K562 (cell line): Measurements from ENCODE around the gene CFAP126. TPM values are rescaled to one million over a fixed set of nuclear protein-coding genes. Genes with fewer than 3 reads are reported as not detected.

Experiments
- BDP1 ChIP-seq: IDR thresholded peaks from 3 replicates; pipeline ENCODE4 v1.6.1; 2011; ENCODE audit not compliant: insufficient read length, insufficient read depth
- CLOCK ChIP-seq: fragments of 250-450 bp; sonication (Bioruptor Pico); IDR thresholded peaks from 2 replicates; pipeline ENCODE4 v1.4.0; 2020; ENCODE audit warnings: mild to moderate bottlenecking, moderate library complexity, borderline replicate concordance
- ETV5 ChIP-seq: sonication (generic); formaldehyde crosslinking; IDR thresholded peaks from 2 replicates; pipeline ENCODE4 v1.4.0; 2020; ENCODE audit warnings: low read depth, mild to moderate bottlenecking, missing genetic modification reagents
- FOXA1 ChIP-seq: fragments of 450-650 bp; IDR thresholded peaks from 2 replicates; pipeline ENCODE4 v1.6.1; 2016; ENCODE audit warnings: mild to moderate bottlenecking, borderline replicate concordance
- FOXM1 ChIP-seq, 2 experiments: fragments of 450-650 bp in 1 of 2; sonication (generic) in 1 of 2; formaldehyde crosslinking in 1 of 2; IDR thresholded peaks; 2 replicates each; pipeline versions ENCODE4 v1.6.1 to v1.9.0; 2017 to 2022; ENCODE audit warnings: low read depth in 2 of 2, mild to moderate bottlenecking in 2 of 2, missing genetic modification reagents in 1 of 2, moderate library complexity in 1 of 2
- HES1 ChIP-seq: fragments of 450-650 bp; IDR thresholded peaks from 2 replicates; pipeline ENCODE4 v1.6.1; 2016; ENCODE audit warnings: low read depth, mild to moderate bottlenecking, moderate library complexity
- HNRNPLL ChIP-seq: fragments of 200-400 bp; formaldehyde crosslinking; IDR thresholded peaks from 2 replicates; pipeline ENCODE4 v1.6.1; 2017; ENCODE audit warnings: low read length, low read depth, mild to moderate bottlenecking; ENCODE audit not compliant: poor library complexity, severe bottlenecking
- KAT7 ChIP-seq: sonication (generic); formaldehyde crosslinking; IDR thresholded peaks from 2 replicates; pipeline ENCODE4 v1.8.0; 2022; ENCODE audit warnings: missing genetic modification reagents, mild to moderate bottlenecking, borderline replicate concordance
- MEF2A ChIP-seq: IDR thresholded peaks from 2 replicates; pipeline ENCODE4 v1.6.1; 2011; ENCODE audit warnings: low read depth, mild to moderate bottlenecking, low read length, moderate library complexity; ENCODE audit not compliant: control insufficient read depth
- NRF1 ChIP-seq, 2 experiments: fragments of 450-650 bp; IDR thresholded peaks in 1 of 2; conservative IDR thresholded peaks in 1 of 2; 2 replicates each; pipeline ENCODE4 v1.6.1; 2014; ENCODE audit warnings: mild to moderate bottlenecking in 2 of 2
- POU5F1 ChIP-seq: fragments of 150-350 bp; IDR thresholded peaks from 2 replicates; pipeline ENCODE4 v1.6.1; 2014; ENCODE audit warnings: borderline replicate concordance, low read length, low read depth, mild to moderate bottlenecking; ENCODE audit not compliant: partially characterized antibody
- RERE ChIP-seq: sonication (generic); formaldehyde crosslinking; IDR thresholded peaks from 2 replicates; pipeline ENCODE4 v1.8.0; 2023; ENCODE audit warnings: missing genetic modification reagents, mild to moderate bottlenecking, borderline replicate concordance
- TEAD1 ChIP-seq, 2 experiments: fragments of 450-650 bp in 1 of 2; sonication (generic) in 1 of 2; formaldehyde crosslinking; IDR thresholded peaks; 2 replicates each; pipeline versions ENCODE4 v1.4.0 to v1.8.0; 2020 to 2022; ENCODE audit warnings: mild to moderate bottlenecking in 2 of 2, missing genetic modification reagents in 1 of 2
- ZNF274 ChIP-seq: IDR thresholded peaks from 2 replicates; pipeline ENCODE4 v1.6.1; 2011; ENCODE audit warnings: low read depth, mild to moderate bottlenecking, low read length, moderate library complexity, borderline replicate concordance
- ZNF3 ChIP-seq: fragments of 250-450 bp; sonication (Bioruptor Pico); IDR thresholded peaks from 2 replicates; pipeline ENCODE4 v1.5.0; 2021; ENCODE audit warnings: mild to moderate bottlenecking, moderate library complexity
- ZNF444 ChIP-seq: fragments of 250-450 bp; sonication (Bioruptor Pico); IDR thresholded peaks from 2 replicates; pipeline ENCODE4 v1.4.0; 2020; ENCODE audit warnings: mild to moderate bottlenecking, moderate library complexity
- polyA plus RNA-seq, 8 experiments: library from polyadenylated mRNA; depleted of rRNA in 4 of 8; stranded (reverse) in 5 of 8; unstranded in 3 of 8; fragments of >200 nt; fragmentation: Nextera tagmentation in 2 of 8; fragmentation: Illumina TruSeq in 1 of 8; extraction: Ambion mirVana in 2 of 8; extraction: Trizol in 1 of 8; gene quantifications; 2 replicates each; pipeline versions ENCODE4 v1.2.1 to v1.2.3, GENCODE V29; 2011 to 2014; ENCODE audit warnings: inconsistent platforms in 1 of 8, missing spikeins in 1 of 8
- total RNA-seq, 7 experiments: library from RNA; depleted of rRNA in 6 of 7; stranded (reverse); fragments of >200 nt in 6 of 7; fragmentation: Illumina TruSeq in 2 of 7; extraction: Trizol in 2 of 7; gene quantifications; 2 replicates each; pipeline versions ENCODE4 v1.2.1 to v1.2.3, GENCODE V29; 2011 to 2021; ENCODE audit warnings: low replicate concordance in 1 of 7

The CFAP126 gene
- total and polyA plus RNA-seq, 9 of the 15 experiments (the other 6 are each of a cell fraction or from before 2014, with no cell fraction given) = not detected

GRCh38 chr1:161399257-161399998, 31.8 kb upstream of the CFAP126 start (continued):
- TF ChIP-seq RERE (CRISPR knock-in tag) (no peak), CLOCK (CRISPR knock-in tag) (no peak), ZNF3 (CRISPR knock-in tag) (no peak), ETV5 (CRISPR knock-in tag) (peak; percentile 90), NRF1 (conservative IDR thresholded peaks at IDR 0.05 in 1 of 2, IDR thresholded peaks at IDR 0.05 in 1 of 2) (peak; percentile 55 to 56), KAT7 (CRISPR knock-in tag) (peak; percentile 50; the same call in 1 of the 2 replicates), ZNF274 (no peak), HES1 (peak; percentile 56; the same call in 1 of the 2 replicates), ZNF444 (0 out of 2 replicates have a peak, but pooled peaks have one; percentile 32), MEF2A (no peak), TEAD1 (CRISPR knock-in tag; IDR thresholded peaks at IDR 0.05) (peak; percentile 34 to 59; a peak in 3 of 4 replicates), POU5F1 (no peak), BDP1 (peak; percentile 80), FOXM1 (IDR thresholded peaks at IDR 0.05; ENCODE audit: low read depth) (no peak), FOXM1 (CRISPR knock-in tag; IDR thresholded peaks at IDR 0.05; ENCODE audit: low read depth) (no peak), FOXA1 (no peak), HNRNPLL (peak; percentile 93)
